ENCODE data around the gene TAX1BP3.

- TF ChIP-seq EZH2 (optimal IDR thresholded peaks at IDR 0.05; ENCODE audit: low read depth, low read length) (no peak), CTCF (IDR thresholded peaks at IDR 0.05; ENCODE audit: low read length) (no peak)
These were observed 5.0 kb downstream of the TAX1BP3 start for GRCh38 chr17:3663102-3664011.
